Measurements from ENCODE around the gene CRIP3.
"Not testable (repeated sequence)": the region's sequence is repeated elsewhere in the genome, so short reads cannot be mapped to it uniquely, and the experiment has no call there.

CRIP3 gene

GRCh38 chr6:43304882-43305281 lies 3.7 kb downstream of the CRIP3 start:
- DNase-seq = no peak

DNA sequence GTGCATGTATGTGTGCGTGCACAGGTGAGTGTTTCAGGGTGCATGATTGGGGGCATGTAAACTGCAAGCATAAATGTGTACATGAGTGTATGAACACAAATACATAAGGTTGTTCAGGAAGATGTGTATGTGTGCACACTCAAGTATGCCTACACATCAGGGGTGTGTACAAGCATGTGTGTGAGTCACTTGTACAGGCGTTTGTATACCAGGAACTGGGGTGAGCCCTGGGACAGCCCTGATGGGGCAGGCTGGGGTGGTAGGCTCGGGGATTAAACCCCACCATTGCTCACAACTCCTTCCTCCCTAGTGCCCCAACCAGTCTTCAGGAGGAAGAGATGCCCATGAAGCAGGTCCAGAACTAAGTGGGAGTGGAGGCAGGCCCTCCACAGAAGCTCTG lies 4.3 kb downstream of the CRIP3 start:
- DNase-seq = no peak

DNA sequence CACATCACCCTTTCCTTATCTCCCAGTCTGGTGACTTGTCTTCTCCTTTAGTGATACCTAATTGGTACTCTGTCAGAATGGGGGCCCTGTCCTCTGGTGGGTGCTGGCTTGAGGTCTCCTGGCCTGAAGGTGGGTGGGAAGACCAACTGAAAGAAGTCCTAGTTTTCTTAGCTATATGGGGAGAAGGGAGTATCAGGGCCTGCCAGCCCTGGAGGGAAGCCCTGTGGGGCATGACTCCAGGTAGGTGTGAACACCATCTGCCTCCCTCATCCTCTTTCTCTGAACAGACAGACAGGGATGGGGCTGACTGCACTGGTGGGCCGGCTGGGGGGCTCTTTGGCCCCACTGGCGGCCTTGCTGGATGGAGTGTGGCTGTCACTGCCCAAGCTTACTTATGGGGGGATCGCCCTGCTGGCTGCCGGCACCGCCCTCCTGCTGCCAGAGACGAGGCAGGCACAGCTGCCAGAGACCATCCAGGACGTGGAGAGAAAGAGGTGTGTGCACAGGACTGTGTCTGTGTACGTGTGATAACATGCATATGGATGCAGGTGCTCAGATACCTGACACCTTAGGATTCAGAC lies 4.8 kb downstream of the CRIP3 start:
- no peak for DNase-seq

DNA sequence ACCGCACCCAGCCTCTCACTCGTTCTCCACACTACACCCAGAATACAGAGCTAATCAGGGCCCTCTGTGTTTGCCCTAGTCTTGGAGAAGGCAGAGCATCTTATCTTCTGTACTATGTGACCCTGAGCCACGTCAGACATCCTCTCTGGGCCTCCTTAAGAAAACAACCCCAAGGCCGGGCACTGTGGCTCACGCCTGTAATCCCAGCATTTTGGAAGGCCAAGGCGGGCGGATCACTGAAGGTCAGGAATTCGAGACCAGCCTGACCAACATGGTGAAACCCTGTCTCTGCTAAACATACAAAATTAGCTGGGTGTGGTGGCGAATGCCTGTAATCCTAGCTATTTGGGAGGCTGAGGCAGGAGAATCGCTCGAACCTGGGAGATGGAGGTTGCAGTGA lies 5.6 kb downstream of the CRIP3 start:
- not testable (repeated sequence) for DNase-seq

- DNase-seq = no peak
These were observed 6.5 kb downstream of the CRIP3 start for GRCh38 chr6:43302126-43302525.

- DNase-seq = no peak
These were observed 7.3 kb downstream of the CRIP3 start for GRCh38 chr6:43301081-43301870.

GRCh38 chr6:43299338-43300293 lies 9.0 kb downstream of the CRIP3 start:
- DNase-seq = no peak

DNA sequence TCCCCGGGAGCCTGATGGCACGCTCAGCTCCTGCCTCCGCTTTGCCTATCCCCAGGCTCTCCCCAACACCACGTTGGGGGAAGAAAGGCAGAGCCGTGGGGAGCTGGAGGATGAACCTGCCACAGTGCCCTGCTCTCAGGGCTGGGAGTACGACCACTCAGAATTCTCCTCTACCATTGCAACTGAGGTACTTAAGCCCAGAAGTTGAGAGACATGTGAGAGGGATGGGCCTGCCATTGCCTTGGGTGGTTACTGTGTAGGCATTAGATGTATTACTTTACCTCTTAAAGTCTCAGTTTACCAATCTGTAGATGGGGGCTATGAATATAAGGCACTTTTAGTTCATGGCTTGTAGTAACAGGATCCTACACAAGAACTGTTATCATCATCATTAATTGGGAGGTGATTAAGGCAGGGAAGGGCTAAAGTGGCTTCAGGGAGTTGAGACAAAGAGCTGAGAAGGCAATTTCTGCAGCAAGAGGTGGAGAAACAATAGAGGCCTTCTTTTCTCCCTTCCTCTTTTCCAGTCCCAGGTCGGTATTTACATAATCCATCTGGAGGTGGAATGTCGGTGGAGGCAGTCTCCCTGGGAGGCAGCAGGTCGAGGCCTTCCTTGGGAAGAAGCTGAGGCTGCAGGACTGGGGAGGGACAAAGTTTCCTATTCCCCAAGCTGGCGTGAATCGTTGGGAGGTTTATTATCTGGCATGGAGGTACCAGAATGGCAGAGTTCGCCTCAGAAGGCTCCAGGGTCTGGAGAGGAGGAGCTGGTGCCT lies 9.9 kb downstream of the CRIP3 start:
- DNase-seq = no peak

- DNase-seq = peak; percentile 21
These were observed 10.7 kb downstream of the CRIP3 start, which contains the start of gene SLC22A7 for GRCh38 chr6:43297644-43298564. TSS of gene SLC22A7 (plus strand) at chr6:43298260. CDS start at chr6:43298359, 99 bp downstream.

- no peak for DNase-seq
These were observed 11.7 kb downstream of the CRIP3 start for GRCh38 chr6:43296780-43297497.

- no peak for DNase-seq
These were observed 13.2 kb downstream of the CRIP3 start for GRCh38 chr6:43295456-43295855.

DNA sequence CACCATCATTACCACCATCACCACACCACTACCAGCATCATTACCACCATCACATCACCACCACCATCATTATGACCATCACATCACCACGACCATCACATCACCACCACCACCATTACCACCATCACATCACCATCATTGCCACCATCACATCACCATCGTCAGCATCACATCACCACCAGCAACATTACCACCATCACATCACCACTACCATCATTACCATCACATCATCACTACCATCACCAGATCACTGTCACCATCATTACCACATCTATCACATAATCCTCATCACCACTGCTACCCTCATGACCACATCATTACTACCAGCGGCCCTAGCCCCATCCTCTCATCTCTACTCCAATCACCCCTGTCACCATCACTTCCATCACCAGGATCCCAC lies 14.1 kb downstream of the CRIP3 start:
- DNase-seq = no peak

DNA sequence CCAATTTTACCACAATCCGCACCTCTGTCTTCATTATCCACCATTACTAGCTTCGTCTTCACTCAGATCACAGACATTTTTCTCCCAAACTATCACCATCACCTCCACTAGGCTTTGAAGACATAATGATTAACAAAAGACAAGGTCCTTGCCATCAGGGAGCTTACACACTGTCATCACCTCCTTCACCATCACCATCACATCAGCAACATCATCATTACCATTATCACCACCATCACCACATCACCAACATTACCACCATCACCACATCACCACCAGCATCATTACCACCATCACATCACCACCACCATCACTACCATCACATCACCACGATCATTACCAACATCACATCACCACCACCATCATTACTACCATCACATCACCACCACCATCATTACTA lies 14.9 kb downstream of the CRIP3 start:
- no peak for DNase-seq

DNA sequence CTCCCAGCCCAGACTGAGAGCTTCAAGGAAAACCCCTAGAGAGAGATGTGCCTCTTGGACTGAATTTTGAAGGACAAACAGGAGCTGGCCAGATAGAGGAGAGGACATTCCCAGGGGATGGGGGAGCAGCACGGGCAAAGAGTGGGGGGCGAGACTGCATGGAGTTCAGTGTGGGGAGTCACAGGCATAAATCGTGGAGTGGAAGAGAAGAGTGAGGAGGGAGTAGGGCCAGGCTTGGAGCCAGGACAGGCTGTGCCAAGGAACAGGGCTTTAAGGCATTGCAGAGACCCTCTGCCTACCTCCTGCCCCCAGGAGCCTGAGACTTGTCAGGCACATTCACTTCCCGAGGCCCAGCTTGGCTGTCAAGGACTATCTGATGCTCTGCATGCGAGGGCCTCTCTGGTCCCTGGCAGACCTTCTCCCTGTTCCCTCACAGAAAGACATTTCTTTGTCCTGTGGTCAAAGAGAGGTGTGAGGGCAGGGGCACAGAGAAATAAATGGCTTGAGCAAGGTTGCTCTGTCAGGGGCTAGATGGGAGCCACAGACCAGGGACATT lies 15.8 kb downstream of the CRIP3 start:
- DNase-seq = no peak

DNA sequence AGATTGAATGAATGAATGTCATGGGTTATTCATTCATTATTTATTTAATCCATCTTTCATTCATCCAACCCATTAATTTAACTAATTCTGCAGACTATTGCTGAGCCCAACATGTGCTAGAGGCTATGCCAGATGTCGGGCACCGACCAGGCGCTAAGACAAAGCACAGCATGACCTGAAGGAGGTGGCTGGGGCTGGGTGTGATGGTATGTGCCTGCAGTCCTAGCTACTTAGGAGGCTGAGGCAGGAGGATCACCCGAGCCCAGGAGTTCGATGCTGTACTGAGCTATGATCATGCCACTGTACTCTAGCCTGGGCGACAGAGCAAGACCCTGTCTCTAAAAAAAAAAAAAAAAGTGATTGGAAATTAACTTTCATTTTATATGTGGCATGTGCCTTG lies 16.3 kb downstream of the CRIP3 start:
- DNase-seq = no peak

DNA sequence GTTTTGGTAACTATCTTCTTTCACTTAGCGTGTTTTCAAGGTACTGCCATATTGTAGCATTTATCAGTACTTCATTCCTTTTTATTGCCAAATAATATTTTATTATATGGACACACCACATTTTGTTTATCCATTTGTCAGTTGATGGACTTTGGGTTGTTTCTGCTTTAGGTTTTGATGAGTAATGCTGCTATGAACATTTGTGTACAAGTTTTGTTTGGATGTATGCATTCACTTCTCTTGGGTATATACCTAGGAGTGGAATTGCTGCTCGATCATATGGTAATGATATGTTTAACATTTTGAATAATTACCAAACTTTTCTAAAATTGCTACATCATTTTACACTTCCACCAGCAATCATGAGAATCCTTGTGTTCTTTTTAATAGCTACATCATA lies 16.9 kb downstream of the CRIP3 start:
- no peak for DNase-seq

DNA sequence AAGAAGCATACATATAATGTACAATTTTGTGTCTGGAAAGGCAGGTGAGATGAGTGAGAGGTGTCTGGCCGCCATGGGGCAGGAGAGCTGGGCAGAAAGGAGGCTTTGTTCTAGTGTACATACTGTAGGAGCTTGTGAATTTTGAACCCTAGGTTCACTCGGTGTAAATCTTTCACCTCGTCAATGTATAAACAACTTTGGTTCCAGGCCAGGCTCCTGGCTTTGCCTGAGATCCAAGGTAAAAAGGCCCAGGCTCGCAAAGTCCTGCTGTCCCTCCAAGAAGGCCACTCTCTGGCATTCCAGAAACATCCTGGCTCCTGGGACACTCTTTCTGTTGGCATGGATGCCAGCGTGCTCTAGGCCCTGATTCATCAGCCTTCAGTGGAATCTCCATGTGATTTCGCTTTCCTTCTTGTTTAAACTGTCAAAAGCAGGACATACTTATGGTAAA lies 17.7 kb downstream of the CRIP3 start:
- no peak for DNase-seq

DNA sequence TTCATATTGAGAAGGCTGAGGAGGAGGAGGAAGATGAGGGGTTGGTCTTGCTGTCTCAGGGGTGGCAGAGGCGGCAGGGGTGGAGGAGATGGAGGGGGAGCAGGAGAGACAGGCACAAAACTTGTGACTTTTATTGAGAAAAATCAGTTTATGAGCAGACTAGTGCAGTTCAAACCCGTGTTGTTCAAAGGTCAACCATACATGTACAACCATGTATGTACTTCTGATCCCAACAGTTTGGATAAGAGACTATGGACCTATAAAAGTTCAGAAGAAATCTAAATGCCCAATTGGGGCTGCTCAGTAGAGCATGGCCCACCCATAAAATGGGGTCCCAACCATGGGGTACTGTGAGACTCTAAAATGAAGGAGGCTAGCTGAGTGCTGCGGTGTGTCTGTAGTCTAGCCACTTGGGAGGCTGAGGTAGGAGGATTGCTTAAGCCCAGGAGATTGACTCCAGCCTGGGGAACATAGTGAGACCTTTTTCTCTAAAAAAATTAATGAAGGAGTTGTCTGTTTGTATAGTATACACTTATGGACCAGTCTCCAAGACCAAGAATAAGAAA lies 18.2 kb downstream of the CRIP3 start:
- no peak for DNase-seq

GRCh38 chr6:43287717-43288679 lies 20.6 kb downstream of the CRIP3 start:
- no peak for DNase-seq
